Peyer's patch (tissue), 4 donors: ENCODE results near the gene PLEKHN1. TPM values are rescaled to one million over a fixed set of nuclear protein-coding genes. Genes with fewer than 3 reads are reported as not detected.

ENCODE experiments used
- DNase-seq, 3 donors: peaks; one replicate each; pipeline ENCODE4 v3.0.0-alpha.2; 2017 to 2019
- H3K27ac ChIP-seq, 4 donors: fragments of 200-600 bp; sonication (generic); one replicate each; pipeline ENCODE4 v1.5.1; 2016 to 2019
- H3K27me3 ChIP-seq, 2 donors: fragments of 200-600 bp; sonication (generic); one replicate each; pipeline ENCODE4 v1.5.1; 2019
- H3K36me3 ChIP-seq, 3 donors: fragments of 200-600 bp; sonication (generic); one replicate each; pipeline ENCODE4 v1.5.1; 2016 to 2019
- H3K4me1 ChIP-seq, 4 donors: fragments of 200-600 bp; sonication (generic); one replicate each; pipeline ENCODE4 v1.5.1; 2016 to 2019
- H3K4me3 ChIP-seq, 4 donors: fragments of 200-600 bp; sonication (generic); 1 replicate in 3 of 4; 2 replicates in 1 of 4; pipeline ENCODE4 v1.5.1; 2016 to 2019; ENCODE audit warnings: mild to moderate bottlenecking in 1 of 4
- H3K9me3 ChIP-seq, 4 donors: fragments of 200-600 bp; sonication (generic); one replicate each; pipeline ENCODE4 v1.5.1; 2016 to 2019; ENCODE audit warnings: mild to moderate bottlenecking in 1 of 4
- POLR2A ChIP-seq, 2 donors: fragments of 450-650 bp; IDR thresholded peaks; one replicate each; pipeline ENCODE4 v1.5.1; 2017; ENCODE audit warnings: antibody characterized with exemption in 2 of 2, mild to moderate bottlenecking in 2 of 2, moderate library complexity in 2 of 2
- small RNA-seq, 2 donors: library from RNA; depleted of rRNA; stranded (forward); fragments of <200 nt; gene quantifications; one replicate each; pipeline ENCODE3, GENCODE V24; 2016
- total RNA-seq, 4 donors: library from RNA; depleted of rRNA; stranded (reverse); fragments of >200 nt; gene quantifications; one replicate each; pipeline ENCODE4 v1.1.0, GENCODE V29; 2016
- TF ChIP-seq, protein P1 (sequence below), 6 experiments: fragments of 450-650 bp in 4 of 6; fragments of 200-600 bp in 2 of 6; sonication (generic) in 1 of 6; IDR thresholded peaks; one replicate each; pipeline ENCODE4 v1.5.1; 2017 to 2019; ENCODE audit warnings: antibody characterized with exemption in 6 of 6, mild to moderate bottlenecking in 3 of 6, moderate library complexity in 1 of 6

Gene PLEKHN1
- total RNA-seq, 4 donors from 2014 or later, result 0.40 to 0.83 (median 0.47) TPM; not detected in 1

DNA sequence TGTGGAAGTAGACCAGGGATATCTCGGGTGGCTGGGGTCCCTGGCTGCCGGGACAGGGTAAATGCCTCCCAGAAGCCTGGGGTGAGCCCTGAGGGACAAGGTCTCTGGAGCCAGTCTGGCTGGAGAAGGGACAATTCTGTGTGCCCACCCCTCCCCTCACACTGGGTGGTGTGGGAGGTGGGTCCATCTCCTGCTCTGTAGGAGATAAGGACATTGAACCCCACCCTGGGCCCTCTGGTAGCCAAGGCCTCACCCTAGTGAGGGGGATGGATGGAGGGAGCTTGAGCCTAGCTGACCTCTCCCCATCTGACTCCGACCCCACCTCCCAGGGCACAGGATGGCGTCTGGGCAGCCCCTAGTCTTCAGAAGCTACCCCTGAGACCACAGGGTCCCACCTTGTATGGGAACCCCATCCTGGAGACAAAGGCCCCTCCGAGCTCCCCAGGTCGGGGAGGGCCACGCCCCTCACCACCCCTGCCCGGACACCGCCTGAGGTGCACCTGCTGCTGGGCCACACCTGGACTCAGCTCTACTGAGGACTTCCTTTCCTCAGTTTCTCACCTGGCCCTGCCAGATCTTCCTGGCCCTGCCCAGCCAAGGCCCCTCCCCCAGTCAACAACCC, 58.0 kb downstream of the PLEKHN1 start:
- Histone ChIP-seq H3K4me1 (peaks cover 0 to 24% (median 5%) of the 10 kb centered on the region in 4 donors), H3K9me3 (no peaks in the 10 kb centered on the region), H3K27ac (no peak overlapping the region), H3K27me3 (no peaks in the 10 kb centered on the region), H3K4me3 (no peak overlapping the region), H3K36me3 (no peaks in the 10 kb centered on the region)
- TF ChIP-seq POLR2A (IDR thresholded peaks at IDR 0.05), result no peak
- TF ChIP-seq, protein P1, sequence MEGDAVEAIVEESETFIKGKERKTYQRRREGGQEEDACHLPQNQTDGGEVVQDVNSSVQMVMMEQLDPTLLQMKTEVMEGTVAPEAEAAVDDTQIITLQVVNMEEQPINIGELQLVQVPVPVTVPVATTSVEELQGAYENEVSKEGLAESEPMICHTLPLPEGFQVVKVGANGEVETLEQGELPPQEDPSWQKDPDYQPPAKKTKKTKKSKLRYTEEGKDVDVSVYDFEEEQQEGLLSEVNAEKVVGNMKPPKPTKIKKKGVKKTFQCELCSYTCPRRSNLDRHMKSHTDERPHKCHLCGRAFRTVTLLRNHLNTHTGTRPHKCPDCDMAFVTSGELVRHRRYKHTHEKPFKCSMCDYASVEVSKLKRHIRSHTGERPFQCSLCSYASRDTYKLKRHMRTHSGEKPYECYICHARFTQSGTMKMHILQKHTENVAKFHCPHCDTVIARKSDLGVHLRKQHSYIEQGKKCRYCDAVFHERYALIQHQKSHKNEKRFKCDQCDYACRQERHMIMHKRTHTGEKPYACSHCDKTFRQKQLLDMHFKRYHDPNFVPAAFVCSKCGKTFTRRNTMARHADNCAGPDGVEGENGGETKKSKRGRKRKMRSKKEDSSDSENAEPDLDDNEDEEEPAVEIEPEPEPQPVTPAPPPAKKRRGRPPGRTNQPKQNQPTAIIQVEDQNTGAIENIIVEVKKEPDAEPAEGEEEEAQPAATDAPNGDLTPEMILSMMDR (IDR thresholded peaks at IDR 0.05), result no peak
- DNase-seq, result no peak

DNA sequence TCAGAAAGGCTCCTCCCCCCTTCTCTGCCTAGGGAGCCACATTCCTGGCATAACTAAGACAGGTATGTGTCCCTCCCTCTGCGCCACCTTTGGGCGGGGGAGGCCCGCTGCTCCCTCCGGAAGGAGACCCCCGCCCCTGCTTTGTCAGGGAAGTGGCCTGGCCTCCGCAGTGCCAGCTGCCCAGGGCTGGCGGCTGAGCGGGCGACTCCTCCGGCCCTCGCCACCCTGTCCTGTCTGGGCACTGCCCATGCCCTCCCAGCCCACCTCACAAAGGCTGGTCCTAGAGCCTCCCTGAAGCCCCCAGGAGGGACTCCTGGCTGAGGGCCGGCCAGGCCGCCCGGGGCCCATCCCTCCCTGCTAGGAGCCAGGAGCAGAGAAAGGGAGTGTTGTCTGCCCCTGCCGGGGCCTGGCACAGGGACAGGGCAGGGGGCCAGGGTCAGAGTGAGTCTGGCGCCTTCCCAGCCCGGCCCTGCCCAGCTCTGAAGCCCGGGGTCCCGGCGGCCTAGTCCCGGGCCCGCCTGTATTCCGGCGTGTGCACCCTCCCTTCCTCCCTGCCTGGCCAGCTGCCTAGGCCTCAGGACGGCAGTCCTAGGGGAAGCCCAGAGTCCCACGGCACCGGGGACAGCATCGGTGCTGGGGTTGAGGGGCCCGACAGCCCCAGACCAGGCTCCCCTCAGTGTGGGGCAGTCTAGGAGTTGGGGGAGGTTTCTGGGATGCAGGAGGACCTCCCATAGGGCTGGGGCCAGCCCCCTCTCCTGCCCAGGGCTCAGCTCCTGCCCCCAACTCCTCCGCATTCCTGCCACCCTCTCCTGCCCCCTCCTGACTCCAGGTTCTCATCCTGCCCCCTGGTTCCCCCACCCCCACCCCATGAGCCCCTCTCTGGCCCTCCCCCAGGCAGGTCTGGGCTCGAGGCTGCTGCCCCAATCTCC, 58.8 kb downstream of the PLEKHN1 start:
- peaks cover 0 to 24% (median 5%) of the 10 kb centered on the region in 4 donors for H3K4me1 ChIP-seq
- H3K9me3 ChIP-seq, result no peaks in the 10 kb centered on the region

More for the DNA sequence above, 58.8 kb downstream of the PLEKHN1 start:
- Histone ChIP-seq H3K4me3 (no peak overlapping the region), H3K27me3 (no peaks in the 10 kb centered on the region), H3K27ac (no peak overlapping the region), H3K36me3 (no peaks in the 10 kb centered on the region)
- DNase-seq, result no peak
- TF ChIP-seq, protein P1 (IDR thresholded peaks at IDR 0.05), result no peak
- no peak for TF ChIP-seq POLR2A (IDR thresholded peaks at IDR 0.05)

Small RNA genes within 50 kb of the gene (small RNA-seq; reads per million reads assigned to genes)
- gene AL645608.3, result 0 reads per million in 2 donors

Other genes starting within 250 kb of the PLEKHN1 start
- 1 to 10 TPM; 1.1 to 5.0 (median 2.2) TPM for gene SAMD11, start 42.6 kb upstream of the PLEKHN1 start, total RNA-seq
- gene NOC2L, start 7.2 kb upstream of the PLEKHN1 start, total RNA-seq, result 10 to 100 TPM; 18.2 to 58.6 (median 39.9) TPM
- 10 to 100 TPM; 14.9 to 17.0 (median 15.8) TPM for gene KLHL17, start 5.9 kb upstream of the PLEKHN1 start, total RNA-seq
- under 1 TPM in 1 of 4 donors, not detected in 3; 0.35 TPM for gene PERM1, start 15.6 kb downstream of the PLEKHN1 start, total RNA-seq
- 10 to 100 TPM in 2 of 4 donors, 1 to 10 TPM in 2; 3.9 to 12.4 (median 7.7) TPM for gene HES4, start 33.6 kb downstream of the PLEKHN1 start, total RNA-seq
- 10 to 100 TPM; 17.0 to 91.6 (median 40.1) TPM for gene ISG15, start 47.0 kb downstream of the PLEKHN1 start, total RNA-seq
- gene AGRN, start 53.6 kb downstream of the PLEKHN1 start, total RNA-seq, result 100 to 1,000 TPM in 1 of 4 donors, 10 to 100 TPM in 3; 33.0 to 103 (median 41.4) TPM
- gene RNF223, start 107.8 kb downstream of the PLEKHN1 start, total RNA-seq, result 1 to 10 TPM in 1 of 4 donors, not detected in 3; 1.3 TPM
- gene C1orf159, start 149.6 kb downstream of the PLEKHN1 start, total RNA-seq, result 10 to 100 TPM; 14.0 to 32.0 (median 22.7) TPM
- gene TTLL10, start 207.4 kb downstream of the PLEKHN1 start, total RNA-seq, result 1 to 10 TPM in 3 of 4 donors, not detected in 1; 1.6 to 3.6 (median 1.8) TPM
- 10 to 100 TPM in 1 of 4 donors, 1 to 10 TPM in 1, under 1 TPM in 1, not detected in 1; 0.70 to 38.0 (median 3.2) TPM for gene TNFRSF18, start 240.1 kb downstream of the PLEKHN1 start, total RNA-seq
- 1 to 10 TPM in 3 of 4 donors, not detected in 1; 1.6 to 9.1 (median 2.8) TPM for gene TNFRSF4, start 247.7 kb downstream of the PLEKHN1 start, total RNA-seq